Sigmoid colon (tissue), 7 donors: ENCODE data around the gene POU2F3. TPM values are rescaled to one million over a fixed set of nuclear protein-coding genes. Genes with fewer than 3 reads are reported as not detected.

Experiments
- DNase-seq: peaks from one replicate; pipeline ENCODE4 v3.0.0-alpha.2; 2019
- H3K27ac ChIP-seq, 4 donors: fragments of 200-600 bp; sonication (generic); one replicate each; pipeline ENCODE4 v1.5.1; 2016 to 2019; ENCODE audit warnings: mild to moderate bottlenecking in 1 of 4
- H3K27me3 ChIP-seq, 3 donors: fragments of 200-600 bp; sonication (generic); one replicate each; pipeline ENCODE4 v1.5.1; 2019; ENCODE audit warnings: mild to moderate bottlenecking in 1 of 3
- H3K36me3 ChIP-seq, 4 donors: fragments of 200-600 bp; sonication (generic); one replicate each; pipeline ENCODE4 v1.5.1; 2016 to 2019
- H3K4me1 ChIP-seq, 4 donors: fragments of 200-600 bp; sonication (generic); one replicate each; pipeline ENCODE4 v1.5.1; 2017 to 2019
- H3K4me3 ChIP-seq, 4 donors: fragments of 200-600 bp; sonication (generic); one replicate each; pipeline ENCODE4 v1.5.1; 2017 to 2019; ENCODE audit warnings: mild to moderate bottlenecking in 2 of 4, moderate library complexity in 1 of 4
- H3K9me3 ChIP-seq, 4 donors: fragments of 200-600 bp in 3 of 4; sonication (generic) in 3 of 4; one replicate each; pipeline versions ENCODE4 v1.5.1 to v1.6.1; 2013 to 2019
- EP300 ChIP-seq, 4 donors: sonication (generic); formaldehyde crosslinking; IDR thresholded peaks; one replicate each; pipeline ENCODE4 v1.6.1; 2017; ENCODE audit warnings: antibody characterized with exemption in 4 of 4
- POLR2A ChIP-seq, 2 donors: fragments of 450-650 bp; IDR thresholded peaks; one replicate each; pipeline ENCODE4 v1.6.1; 2016; ENCODE audit warnings: antibody characterized with exemption in 2 of 2, mild to moderate bottlenecking in 2 of 2, moderate library complexity in 2 of 2
- POLR2AphosphoS5 ChIP-seq, 4 donors: sonication (generic); formaldehyde crosslinking; IDR thresholded peaks; one replicate each; pipeline ENCODE4 v1.6.1; 2017; ENCODE audit warnings: antibody characterized with exemption in 4 of 4
- WGBS, 2 donors: extraction: QIAGEN DNeasy Blood & Tissue Kit; methylation state at CpG; one replicate each; pipeline ENCODE4 v1.1.7; 2013; 5-methylcytosine and 5-hydroxymethylcytosine counted together
- intact Hi-C: fragments of 100-400 bp; cut with DNase I; formaldehyde crosslinking; loops from one replicate; pipeline ENCODE4 v1.15.1; 2023
- polyA plus RNA-seq, 3 donors: library from polyadenylated mRNA; stranded (reverse); fragments of 200-250 nt; gene quantifications; one replicate each; pipeline ENCODE4 v1.2.3, GENCODE V29; 2013
- total RNA-seq, 4 donors: library from RNA; depleted of rRNA; stranded (reverse); fragments of >200 nt; gene quantifications; one replicate each; pipeline ENCODE4 v1.1.0, GENCODE V29; 2016
- TF ChIP-seq, protein P1 (sequence below), 4 experiments: fragments of 450-650 bp in 3 of 4; fragments of 200-600 bp in 1 of 4; IDR thresholded peaks; one replicate each; pipeline ENCODE4 v1.5.1; 2016 to 2019; ENCODE audit warnings: antibody characterized with exemption in 4 of 4, mild to moderate bottlenecking in 3 of 4, moderate library complexity in 2 of 4
- donor health status: healthy with polysubstance abuse.
- donor health status: Bipolar disorder and iron deficiency.
- donor health status: healthy.

Gene POU2F3
- total and polyA plus RNA-seq, 7 donors = 0.92 to 1.8 (median 1.3) TPM; not detected in 4

DNA sequence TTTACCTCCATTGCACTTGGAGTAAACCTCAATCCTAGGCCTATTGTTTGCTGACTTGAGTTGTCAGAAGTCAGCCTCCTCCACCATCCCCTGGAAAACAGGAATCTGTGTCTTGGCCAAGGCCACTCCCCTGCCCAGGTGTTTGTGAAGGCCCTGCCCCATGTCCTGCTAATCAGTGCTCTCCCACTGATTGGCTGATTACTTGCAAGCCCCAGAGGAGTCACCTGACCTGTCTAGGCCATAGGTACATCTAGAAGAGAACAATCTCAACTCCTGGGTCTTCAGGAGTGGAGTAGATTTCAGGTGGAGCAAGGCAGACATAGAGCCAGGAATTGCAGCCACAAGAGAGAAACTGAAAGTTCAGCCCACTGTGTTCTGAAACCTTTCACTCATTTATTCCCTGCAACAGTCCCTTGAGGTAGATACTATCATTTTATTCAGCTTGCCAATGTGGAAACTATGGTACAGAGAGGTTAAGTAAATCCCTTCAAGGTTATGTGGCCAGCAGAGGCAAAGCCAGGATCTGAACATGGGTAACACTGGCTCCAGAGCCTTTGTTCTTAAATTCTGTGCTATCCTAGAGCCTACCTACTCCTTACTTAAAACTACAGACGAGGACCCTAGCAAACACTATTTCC, 18.7 kb upstream of the POU2F3 start:
- no peak for DNase-seq
- Histone ChIP-seq H3K4me3 (no peak overlapping the region), H3K36me3 (no peaks in the 10 kb centered on the region), H3K27ac (peak overlapping the region in 3 of 4 donors; percentile 3 to 72 (median 62)), H3K27me3 (no peaks in the 10 kb centered on the region), H3K4me1 (peaks cover 0 to 75% (median 35%) of the 10 kb centered on the region in 4 donors), H3K9me3 (no peaks in the 10 kb centered on the region)
- WGBS, 2 donors = 54 to 69% methylated on average over 1 of the region's 1 CpG
- no peak for TF ChIP-seq EP300 (IDR thresholded peaks at IDR 0.05)
- TF ChIP-seq, protein P1, sequence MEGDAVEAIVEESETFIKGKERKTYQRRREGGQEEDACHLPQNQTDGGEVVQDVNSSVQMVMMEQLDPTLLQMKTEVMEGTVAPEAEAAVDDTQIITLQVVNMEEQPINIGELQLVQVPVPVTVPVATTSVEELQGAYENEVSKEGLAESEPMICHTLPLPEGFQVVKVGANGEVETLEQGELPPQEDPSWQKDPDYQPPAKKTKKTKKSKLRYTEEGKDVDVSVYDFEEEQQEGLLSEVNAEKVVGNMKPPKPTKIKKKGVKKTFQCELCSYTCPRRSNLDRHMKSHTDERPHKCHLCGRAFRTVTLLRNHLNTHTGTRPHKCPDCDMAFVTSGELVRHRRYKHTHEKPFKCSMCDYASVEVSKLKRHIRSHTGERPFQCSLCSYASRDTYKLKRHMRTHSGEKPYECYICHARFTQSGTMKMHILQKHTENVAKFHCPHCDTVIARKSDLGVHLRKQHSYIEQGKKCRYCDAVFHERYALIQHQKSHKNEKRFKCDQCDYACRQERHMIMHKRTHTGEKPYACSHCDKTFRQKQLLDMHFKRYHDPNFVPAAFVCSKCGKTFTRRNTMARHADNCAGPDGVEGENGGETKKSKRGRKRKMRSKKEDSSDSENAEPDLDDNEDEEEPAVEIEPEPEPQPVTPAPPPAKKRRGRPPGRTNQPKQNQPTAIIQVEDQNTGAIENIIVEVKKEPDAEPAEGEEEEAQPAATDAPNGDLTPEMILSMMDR (IDR thresholded peaks at IDR 0.05) = no peak
- no peak for TF ChIP-seq POLR2AphosphoS5 (IDR thresholded peaks at IDR 0.05)
- TF ChIP-seq POLR2A (IDR thresholded peaks at IDR 0.05) = no peak
- intact Hi-C loops = no loop called here

DNA sequence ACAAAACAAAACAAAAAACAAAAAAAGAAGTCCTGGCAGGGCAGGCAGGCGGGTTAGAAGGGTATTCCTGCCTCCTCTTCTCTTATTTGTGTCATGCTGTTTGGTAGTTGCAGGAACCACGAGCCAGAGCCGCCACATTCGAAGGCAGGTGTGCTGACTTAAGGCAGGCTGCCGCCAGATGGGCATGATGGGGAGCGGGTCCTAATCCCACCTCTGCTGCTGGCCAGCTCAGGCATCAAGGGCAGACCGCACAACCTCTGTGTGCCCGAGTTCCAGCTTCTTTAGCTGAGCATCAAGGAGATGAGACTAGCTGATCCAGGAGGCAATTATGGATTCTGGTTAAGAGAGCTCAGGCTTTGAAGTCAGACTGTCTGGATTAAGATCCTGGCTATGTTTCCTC, 17.0 kb upstream of the POU2F3 start:
- H3K4me3 ChIP-seq = no peak overlapping the region
- peak overlapping the region in 2 of 4 donors; percentile 10 to 62 for H3K27ac ChIP-seq
- no peak for TF ChIP-seq POLR2AphosphoS5 (IDR thresholded peaks at IDR 0.05)
- TF ChIP-seq, protein P1 (IDR thresholded peaks at IDR 0.05) = no peak
- 86 to 88% methylated on average over 8 of the region's 8 CpGs for WGBS, 2 donors
- H3K27me3 ChIP-seq = no peaks in the 10 kb centered on the region
- H3K9me3 ChIP-seq = no peaks in the 10 kb centered on the region
- DNase-seq = no peak
- intact Hi-C loops = no loop called here
- H3K36me3 ChIP-seq = no peaks in the 10 kb centered on the region
- peaks cover 0 to 60% (median 28%) of the 10 kb centered on the region in 4 donors for H3K4me1 ChIP-seq

DNA sequence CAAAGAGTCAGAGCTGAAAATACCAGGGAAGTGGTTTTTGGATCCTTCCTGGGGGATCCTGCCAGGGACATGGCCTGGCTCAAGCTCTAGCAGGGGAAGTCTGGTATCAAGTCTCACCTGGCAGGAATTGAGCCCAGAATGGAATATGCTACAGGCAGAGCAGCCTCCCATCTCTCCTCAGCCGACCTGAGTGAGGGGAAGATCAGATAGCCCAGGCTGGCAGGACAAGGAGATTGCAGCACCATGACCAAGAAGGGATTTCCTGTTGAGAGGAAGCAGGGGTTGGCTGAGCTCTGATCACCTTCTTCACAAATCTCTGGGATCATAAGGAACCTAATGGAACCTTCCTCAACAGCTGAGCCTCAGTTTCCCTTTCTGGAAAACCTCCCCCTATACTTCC, 16.1 kb upstream of the POU2F3 start:
- no peak for DNase-seq
- Histone ChIP-seq H3K9me3 (no peaks in the 10 kb centered on the region), H3K27ac (peak overlapping the region; percentile 57 to 66 (median 60)), H3K27me3 (no peaks in the 10 kb centered on the region), H3K4me3 (no peak overlapping the region), H3K4me1 (peaks cover 0 to 51% (median 19%) of the 10 kb centered on the region in 4 donors), H3K36me3 (no peaks in the 10 kb centered on the region)
- intact Hi-C loops = no loop called here
- 29 to 37% methylated on average over 1 of the region's 1 CpG for WGBS, 2 donors
- TF ChIP-seq, protein P1 (IDR thresholded peaks at IDR 0.05) = no peak
- TF ChIP-seq EP300 (IDR thresholded peaks at IDR 0.05) (no peak), POLR2A (IDR thresholded peaks at IDR 0.05) (no peak), POLR2AphosphoS5 (IDR thresholded peaks at IDR 0.05) (no peak)

- intact Hi-C loops = no loop called here
- peaks cover 0 to 46% (median 15%) of the 10 kb centered on the region in 4 donors for H3K4me1 ChIP-seq
- no peak overlapping the region for H3K4me3 ChIP-seq
- TF ChIP-seq EP300 (IDR thresholded peaks at IDR 0.05) (no peak), POLR2A (IDR thresholded peaks at IDR 0.05) (no peak), POLR2AphosphoS5 (IDR thresholded peaks at IDR 0.05) (no peak)
- TF ChIP-seq, protein P1 (IDR thresholded peaks at IDR 0.05) = no peak
- WGBS, 2 donors = 57 to 86% methylated on average over 6 of the region's 6 CpGs
- no peak for DNase-seq
- H3K27ac ChIP-seq = peak overlapping the region; percentile 57 to 66 (median 60)
- no peaks in the 10 kb centered on the region for H3K9me3 ChIP-seq
- H3K27me3 ChIP-seq = no peaks in the 10 kb centered on the region
- H3K36me3 ChIP-seq = no peaks in the 10 kb centered on the region
Observed at GRCh38 chr11:120224361-120224760, 15.6 kb upstream of the POU2F3 start.
